GM12874 (cell line): ENCODE results near the gene CCDC70.

ENCODE experiments used
- TF ChIP-seq, protein P1 (sequence below): IDR thresholded peaks from 2 replicates; pipeline ENCODE4 v1.5.1; 2011; ENCODE audit warnings: low read depth, mild to moderate bottlenecking, control low read depth, low read length, moderate library complexity; ENCODE audit not compliant: insufficient read depth

Gene CCDC70

DNA sequence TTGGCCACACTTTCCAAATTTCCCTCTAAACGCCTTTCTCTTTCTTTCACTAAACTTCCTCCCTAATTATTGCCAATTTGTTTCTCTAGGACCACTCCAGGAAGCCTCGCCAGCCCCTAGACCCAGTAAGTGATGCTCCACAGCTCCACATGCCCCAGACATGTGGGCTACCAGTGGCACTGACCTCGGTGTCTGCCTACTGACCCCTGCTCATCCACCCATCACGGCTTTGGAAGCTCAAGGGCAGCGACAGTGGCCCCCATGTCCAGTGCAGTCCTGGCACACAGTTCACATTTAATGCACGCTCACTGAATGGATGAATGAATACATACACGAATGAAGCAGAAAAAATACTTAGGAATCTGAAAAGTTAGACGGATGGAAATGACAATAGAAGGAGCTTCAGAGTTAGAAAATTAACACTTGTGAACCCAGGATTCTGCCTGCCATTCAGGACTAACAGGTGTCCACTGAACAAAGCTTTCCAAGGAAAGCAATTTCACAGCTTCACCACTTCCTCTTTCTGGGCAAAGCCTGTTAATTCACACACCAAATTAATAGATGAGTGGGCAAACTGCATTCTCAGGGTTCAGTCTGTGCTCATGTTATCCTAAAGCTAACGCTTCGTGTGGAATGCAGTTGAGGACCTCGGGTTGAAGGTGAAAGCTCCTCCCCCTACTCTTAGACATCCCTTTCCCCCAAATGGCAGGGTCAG, 50.9 kb downstream of the CCDC70 start:
- TF ChIP-seq, protein P1, sequence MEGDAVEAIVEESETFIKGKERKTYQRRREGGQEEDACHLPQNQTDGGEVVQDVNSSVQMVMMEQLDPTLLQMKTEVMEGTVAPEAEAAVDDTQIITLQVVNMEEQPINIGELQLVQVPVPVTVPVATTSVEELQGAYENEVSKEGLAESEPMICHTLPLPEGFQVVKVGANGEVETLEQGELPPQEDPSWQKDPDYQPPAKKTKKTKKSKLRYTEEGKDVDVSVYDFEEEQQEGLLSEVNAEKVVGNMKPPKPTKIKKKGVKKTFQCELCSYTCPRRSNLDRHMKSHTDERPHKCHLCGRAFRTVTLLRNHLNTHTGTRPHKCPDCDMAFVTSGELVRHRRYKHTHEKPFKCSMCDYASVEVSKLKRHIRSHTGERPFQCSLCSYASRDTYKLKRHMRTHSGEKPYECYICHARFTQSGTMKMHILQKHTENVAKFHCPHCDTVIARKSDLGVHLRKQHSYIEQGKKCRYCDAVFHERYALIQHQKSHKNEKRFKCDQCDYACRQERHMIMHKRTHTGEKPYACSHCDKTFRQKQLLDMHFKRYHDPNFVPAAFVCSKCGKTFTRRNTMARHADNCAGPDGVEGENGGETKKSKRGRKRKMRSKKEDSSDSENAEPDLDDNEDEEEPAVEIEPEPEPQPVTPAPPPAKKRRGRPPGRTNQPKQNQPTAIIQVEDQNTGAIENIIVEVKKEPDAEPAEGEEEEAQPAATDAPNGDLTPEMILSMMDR = no peak

DNA sequence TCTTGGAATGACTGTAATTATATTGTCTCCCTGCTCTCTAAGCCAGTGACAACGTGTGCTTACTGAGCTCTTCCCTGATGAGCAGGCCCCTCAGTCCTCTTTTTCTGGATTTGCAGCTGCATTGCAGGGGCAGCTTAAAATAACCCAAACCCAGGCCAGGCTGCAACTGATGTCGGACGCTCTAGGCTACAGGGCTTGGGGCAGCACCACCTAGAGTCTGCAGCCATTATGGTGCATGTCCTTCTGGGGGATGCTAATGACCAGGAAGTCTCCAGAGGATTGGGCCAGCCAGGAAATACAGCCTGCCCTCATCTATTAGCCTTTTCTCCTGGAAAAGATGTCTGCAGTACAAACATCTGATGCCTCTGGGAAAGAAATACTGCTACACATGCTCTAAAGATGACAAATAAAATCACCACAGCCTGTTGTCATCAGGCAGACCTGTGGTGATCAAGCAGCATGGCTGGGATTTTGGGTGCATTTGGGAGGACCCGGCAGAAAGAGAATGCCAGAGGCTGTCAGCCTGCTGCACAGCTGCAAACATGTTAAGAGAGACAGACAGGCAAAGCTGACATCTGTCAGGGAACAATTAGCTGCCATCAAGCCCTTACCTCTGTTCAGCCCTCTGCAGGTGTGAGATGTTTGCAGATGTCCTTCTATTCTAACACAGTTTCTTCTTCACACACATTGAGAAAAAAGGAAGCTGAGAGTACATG, 51.8 kb downstream of the CCDC70 start:
- TF ChIP-seq, protein P1 = no peak

- TF ChIP-seq, protein P1 = no peak
Measured at GRCh38 chr13:51914137-51914493, 52.3 kb downstream of the CCDC70 start.
